ENCODE results near the gene MFSD11.
"Not testable (repeated sequence)": the region's sequence is repeated elsewhere in the genome, so short reads cannot be mapped to it uniquely, and the experiment has no call there.

The MFSD11 gene

GRCh38 chr17:76737676-76738467 lies at the start of gene MFSD11:
TSS of gene MFSD11 (plus strand) at chr17:76738119. CDS start at chr17:76738353, 234 bp downstream.
- peak; percentile 96 for DNase-seq

DNA sequence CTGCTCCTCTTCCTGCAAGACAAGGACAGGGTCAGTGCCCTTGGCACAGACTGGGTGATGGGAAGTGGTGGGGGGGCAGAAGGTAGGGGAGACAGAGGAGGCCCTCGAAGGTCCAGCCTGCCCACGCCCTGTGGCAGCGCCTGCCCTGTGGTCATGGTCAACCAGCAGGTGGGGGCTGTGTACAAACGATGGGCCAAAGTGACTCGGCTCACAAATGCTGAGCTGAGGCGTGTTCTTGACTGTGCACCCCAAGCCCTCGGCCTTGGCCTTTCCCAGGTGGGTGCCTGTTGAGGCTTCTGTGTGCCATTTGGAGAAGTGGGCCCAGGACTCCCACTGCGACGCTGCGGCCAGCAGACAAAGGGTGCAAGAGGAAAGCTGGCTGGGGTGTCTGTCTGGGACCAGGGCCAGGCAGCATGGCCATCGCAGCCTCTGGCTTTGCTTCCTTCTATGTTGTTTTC lies 49.7 kb upstream of the MFSD11 start:
- DNase-seq = no peak

DNA sequence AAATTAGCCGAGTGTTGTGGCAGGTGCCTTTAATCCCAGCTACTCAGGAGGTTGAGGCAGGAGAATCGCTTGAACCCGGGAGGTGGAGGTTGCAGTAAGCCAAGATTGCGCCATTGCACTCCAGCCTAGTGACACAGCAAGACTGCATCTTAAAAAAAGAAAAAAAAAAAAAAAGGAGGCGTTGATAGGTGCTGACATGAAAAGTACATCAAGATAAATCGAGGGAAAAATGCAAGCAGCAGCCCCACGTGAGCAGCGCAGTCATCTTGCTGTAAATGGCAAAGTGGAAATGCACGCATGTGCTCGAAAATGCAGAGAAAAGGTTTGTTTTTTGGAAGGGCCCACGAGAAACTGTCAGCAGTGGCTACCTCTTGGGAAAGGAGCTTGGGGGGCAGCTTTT lies 48.1 kb upstream of the MFSD11 start:
- DNase-seq = no peak

- no peak for DNase-seq
These were observed 47.2 kb upstream of the MFSD11 start for GRCh38 chr17:76690596-76691280.

DNA sequence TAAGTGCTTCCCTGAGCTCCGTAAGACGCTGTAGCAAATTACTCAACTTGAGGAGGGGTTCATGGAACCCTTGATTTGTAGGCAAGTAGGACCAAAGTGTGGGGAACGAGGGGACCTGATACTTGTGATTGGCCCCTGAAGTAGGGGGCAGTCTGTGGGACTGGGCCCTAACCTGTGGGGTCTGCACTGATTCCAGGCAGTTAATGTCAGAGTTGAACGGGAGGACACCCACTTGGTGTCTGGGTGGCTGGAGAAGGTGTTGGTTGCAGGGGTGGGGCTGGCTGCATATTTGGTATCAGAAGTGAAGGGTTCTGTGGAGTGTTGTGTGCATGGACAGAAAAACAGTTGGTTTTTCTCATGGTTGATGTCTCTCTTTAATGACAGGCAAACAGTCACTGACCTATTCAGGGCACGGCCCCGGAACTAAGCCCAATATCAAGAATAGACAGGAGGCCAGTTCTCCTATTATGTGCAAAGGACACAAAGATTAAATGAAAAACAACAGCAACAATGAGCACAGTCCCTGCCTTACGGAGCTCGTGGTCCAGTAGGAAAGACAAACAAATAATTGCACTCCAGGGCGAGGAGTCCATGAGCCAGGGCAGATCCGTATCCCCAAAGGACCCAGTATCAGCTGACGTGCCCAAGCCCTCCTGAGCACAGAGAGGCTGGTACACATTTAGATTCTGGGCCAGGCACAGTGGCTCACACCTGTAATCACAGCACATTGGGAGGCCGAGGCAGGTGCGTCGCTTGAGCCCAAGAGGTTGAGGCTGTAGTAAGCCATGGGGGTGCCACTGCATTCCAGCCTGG lies 46.3 kb upstream of the MFSD11 start:
- DNase-seq = peak; percentile 28

DNA sequence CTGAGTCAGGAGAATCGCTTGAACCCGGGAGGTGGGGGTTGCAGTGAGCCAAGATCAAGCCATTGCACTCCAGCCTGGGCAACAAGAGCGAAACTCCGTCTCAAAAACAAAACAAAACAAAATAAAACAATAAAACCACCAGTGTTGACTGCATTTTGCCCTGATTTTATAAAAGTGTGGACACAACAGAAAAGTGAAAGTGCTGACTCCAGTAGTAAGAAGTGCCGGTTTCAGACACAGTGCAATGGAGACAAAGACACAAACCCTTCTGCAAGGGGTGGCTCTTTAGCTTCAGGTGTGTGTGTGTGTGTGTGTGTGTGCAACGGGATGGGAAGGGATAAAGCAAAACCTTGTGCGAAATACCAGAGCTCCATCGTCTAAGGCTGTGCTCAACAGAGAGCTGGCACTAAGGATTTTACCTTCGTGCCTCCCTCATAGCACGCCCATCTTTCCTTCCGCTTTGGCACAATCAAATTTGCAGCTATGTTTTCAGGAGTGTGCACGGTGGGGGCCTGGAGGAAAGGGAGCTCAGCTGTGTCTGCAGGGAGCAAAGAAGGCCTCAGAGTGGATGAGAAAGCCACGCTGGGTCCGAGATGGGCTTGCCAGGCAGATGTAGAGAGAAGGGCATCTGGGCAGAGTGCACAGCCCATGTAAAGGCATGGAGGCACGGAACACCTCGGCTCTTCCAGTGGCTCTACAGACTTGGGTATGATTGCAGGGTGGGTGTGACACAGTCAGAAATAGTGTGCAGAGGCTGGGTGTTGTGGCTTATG lies 42.7 kb upstream of the MFSD11 start:
- DNase-seq = no peak

GRCh38 chr17:76696763-76697701 lies 40.9 kb upstream of the MFSD11 start:
- DNase-seq = no peak

DNA sequence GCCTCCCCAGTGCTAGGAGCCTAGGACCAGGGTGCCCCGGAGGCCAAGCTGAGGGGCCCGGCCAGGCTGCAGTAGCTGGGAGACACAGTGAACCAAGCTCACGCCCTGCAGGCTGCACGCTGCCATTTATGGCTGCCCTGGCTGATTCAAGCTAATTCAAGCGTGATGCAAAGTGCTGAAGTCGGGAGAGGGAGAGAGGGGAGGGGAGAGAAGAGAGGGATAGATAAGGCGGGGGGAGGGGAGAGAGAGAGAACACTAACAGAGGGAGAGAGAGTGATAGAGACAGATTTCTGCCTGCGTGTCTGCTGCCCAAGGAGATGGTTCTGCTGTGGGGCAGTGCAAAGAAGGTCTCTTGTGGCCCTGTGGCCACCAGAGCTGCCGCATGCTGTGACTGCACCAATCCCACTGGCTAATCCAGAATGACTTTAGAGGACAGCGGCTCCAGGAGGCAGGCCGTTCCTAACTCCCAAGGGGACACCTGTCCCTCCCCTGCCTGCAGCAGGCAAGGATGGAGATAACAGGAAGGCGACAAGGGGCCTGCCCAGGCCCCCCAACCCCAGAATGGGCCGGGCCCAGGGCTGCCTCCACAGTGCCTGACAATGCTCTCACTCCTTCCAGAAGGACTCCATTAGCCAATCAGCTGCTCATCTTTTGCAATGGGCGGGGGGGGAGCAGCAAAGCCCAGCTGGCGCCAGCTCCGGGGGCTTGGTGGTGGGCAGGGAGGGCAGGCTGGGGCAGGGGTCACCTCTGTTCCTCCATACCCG lies 40.0 kb upstream of the MFSD11 start:
- DNase-seq = peak; percentile 20

DNA sequence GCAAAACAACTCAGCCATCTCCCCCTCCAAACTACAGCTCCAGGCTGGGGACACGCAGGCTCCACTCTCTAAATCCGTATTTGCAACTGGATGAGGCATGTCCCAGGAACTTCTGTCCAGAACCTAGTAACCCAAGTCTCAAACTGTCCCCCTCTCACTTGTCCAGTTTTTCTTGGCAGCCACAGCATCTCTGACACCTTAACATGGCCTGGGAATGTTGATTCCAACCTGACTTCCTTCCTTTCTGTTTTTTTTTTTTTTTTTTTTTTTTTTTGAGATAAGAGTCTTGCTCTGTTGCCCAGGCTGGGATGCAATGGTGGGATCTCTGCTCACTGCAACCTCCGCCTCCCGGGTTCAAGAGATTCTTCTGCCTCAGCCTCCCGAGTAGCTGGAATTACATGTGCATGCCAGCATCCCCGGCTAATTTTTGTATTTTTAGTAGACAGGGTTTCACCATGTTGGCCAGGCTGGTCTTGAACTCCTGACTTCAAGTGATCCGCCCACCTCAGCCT lies 39.4 kb upstream of the MFSD11 start:
- DNase-seq = not testable (repeated sequence)

GRCh38 chr17:76700270-76700616 lies 37.7 kb upstream of the MFSD11 start:
- DNase-seq = peak; percentile 26

DNA sequence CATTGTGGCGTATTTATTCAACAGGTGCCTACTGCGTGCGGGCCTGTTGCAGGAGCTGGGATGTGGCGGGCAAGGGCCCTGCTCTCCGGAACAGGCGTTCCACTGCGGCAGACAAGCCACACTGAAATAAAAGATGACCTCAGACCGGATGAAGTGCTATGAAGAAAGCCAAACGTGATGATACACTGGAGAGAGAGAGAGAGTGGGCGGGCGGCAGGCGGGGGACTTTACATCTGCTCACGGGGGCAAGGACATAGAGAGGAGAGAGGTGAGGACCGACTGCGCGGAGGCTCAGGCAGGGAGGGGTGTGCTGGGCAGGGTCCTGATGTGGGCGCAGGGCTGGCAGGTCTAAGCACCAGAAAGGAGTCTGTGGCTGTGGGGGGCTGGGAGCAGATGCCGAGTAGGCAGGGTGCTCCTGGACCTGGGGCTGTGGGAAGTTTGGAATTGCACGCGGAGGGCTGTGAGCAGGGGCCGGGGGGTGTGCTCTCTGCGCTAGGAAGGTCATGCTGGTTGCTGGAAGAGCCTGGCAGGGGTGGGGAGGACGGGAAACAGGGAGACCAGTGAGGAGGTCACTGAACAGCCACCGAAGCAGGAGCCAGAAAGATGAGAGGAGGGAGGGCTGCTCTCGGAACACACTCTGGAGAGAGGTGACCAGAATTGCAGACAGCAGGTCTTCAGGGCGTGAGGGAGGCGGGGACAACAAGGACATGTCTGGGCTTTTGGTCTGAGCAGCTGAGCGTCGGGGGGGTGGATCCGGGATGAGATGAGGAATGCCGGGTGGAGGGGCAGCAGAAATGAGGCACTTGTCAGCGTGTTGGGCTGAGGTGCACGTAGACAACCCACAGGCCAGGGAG lies 37.1 kb upstream of the MFSD11 start:
- no peak for DNase-seq

GRCh38 chr17:76701471-76701967 lies 36.4 kb upstream of the MFSD11 start:
- DNase-seq = no peak

GRCh38 chr17:76702076-76702475 lies 35.8 kb upstream of the MFSD11 start:
- no peak for DNase-seq

DNA sequence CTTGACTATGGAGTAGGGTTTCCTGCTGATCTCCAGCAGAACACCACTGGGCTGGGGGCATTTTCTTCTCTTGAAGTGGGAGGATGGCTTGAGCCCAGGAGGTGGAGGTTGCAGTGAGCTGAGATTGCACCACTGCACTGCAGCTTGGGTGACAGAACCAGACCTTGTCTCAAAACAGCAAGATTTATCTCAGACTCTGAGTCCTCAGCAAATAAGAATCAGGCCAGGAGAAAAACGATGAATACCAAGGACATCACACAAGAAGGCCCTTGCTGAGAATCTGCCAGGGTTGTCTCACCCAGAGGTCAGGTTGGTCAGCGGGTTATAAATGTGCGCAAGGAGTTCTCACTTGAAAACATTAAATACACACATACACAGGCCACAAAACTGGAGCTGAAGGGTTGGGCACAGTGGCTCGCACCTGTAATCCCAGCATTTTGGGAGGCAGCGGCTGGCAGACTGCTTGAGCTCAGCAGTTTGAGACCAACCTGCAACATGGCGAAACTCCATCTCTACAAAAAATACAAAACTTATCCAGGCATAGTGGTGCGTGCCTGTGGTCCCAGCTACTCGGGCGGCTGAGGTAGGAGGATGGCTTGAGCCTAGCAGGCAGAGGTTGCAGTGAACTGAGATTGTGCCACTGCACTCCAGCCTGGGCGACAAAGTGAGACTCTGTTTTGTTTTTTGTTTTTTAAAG lies 34.8 kb upstream of the MFSD11 start:
- DNase-seq = no peak

DNA sequence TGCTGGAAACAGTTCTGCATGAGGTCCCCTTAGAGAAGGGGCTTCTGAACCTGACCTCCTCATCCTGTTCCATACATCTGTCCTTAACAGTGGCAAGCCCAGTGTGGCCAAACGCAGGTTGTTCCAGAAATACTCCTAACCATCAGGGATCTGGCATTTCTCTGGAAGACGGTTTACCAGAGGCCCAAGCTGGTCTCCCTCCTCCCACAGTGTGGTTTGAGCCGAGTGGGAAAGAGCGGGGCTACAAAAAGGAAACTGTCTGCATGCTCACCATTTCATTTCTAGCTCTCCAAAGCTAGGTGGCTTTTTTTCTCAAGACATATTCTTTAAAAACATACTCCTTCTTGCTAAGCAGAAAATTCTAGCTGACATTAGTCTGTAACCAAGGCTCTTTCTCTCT lies 33.1 kb upstream of the MFSD11 start:
- no peak for DNase-seq

- DNase-seq = no peak
These were observed 31.1 kb upstream of the MFSD11 start for GRCh38 chr17:76706817-76707216.

GRCh38 chr17:76707985-76708807 lies 29.7 kb upstream of the MFSD11 start:
- DNase-seq = no peak

Data from NCI-H146 (cell line).